HL-60 (cell line): ENCODE data around the gene HPSE.

Experiments
- GABPA ChIP-seq: IDR thresholded peaks from 2 replicates; pipeline ENCODE4 v1.6.1; 2012; ENCODE audit warnings: low read depth
- TF ChIP-seq, protein P1 (sequence below): IDR thresholded peaks from 2 replicates; pipeline ENCODE4 v1.6.1; 2012; ENCODE audit warnings: low read depth; ENCODE audit not compliant: insufficient replicate concordance
- TF ChIP-seq, protein P2 (sequence below): IDR thresholded peaks from one replicate; pipeline ENCODE4 v1.5.1; 2011; ENCODE audit warnings: low read length, control low read depth, inconsistent platforms; ENCODE audit not compliant: insufficient read depth

DNA sequence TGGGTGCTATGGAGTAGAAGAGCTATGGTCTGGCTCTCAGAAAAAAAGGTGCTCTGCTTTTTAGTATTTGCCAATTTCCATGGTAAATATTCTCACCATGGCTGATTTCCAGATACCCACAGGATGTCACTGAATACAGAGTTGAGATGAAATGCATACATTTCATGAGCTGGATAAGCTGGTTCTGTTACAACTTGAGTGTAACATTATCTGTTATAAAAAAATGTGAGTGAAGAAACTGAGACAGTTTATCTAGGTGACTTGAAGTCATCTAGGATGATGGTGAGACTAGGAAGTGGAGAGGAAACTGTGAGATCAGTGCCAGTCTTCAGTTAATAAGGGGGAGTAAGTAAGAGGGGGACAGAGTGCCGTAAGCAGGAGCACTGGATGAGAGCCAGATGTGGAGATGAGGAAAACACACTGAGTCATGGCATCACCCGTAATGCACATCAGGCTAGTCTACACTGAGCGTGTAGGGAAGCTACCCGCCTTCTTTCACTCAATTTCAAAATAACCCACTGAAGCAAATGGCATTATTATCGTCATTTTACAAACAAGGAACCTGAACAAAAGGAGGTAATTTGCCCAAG is 5.0 kb downstream of the HPSE start:
- TF ChIP-seq, protein P1, sequence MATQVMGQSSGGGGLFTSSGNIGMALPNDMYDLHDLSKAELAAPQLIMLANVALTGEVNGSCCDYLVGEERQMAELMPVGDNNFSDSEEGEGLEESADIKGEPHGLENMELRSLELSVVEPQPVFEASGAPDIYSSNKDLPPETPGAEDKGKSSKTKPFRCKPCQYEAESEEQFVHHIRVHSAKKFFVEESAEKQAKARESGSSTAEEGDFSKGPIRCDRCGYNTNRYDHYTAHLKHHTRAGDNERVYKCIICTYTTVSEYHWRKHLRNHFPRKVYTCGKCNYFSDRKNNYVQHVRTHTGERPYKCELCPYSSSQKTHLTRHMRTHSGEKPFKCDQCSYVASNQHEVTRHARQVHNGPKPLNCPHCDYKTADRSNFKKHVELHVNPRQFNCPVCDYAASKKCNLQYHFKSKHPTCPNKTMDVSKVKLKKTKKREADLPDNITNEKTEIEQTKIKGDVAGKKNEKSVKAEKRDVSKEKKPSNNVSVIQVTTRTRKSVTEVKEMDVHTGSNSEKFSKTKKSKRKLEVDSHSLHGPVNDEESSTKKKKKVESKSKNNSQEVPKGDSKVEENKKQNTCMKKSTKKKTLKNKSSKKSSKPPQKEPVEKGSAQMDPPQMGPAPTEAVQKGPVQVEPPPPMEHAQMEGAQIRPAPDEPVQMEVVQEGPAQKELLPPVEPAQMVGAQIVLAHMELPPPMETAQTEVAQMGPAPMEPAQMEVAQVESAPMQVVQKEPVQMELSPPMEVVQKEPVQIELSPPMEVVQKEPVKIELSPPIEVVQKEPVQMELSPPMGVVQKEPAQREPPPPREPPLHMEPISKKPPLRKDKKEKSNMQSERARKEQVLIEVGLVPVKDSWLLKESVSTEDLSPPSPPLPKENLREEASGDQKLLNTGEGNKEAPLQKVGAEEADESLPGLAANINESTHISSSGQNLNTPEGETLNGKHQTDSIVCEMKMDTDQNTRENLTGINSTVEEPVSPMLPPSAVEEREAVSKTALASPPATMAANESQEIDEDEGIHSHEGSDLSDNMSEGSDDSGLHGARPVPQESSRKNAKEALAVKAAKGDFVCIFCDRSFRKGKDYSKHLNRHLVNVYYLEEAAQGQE: no peak
- TF ChIP-seq, protein P2, sequence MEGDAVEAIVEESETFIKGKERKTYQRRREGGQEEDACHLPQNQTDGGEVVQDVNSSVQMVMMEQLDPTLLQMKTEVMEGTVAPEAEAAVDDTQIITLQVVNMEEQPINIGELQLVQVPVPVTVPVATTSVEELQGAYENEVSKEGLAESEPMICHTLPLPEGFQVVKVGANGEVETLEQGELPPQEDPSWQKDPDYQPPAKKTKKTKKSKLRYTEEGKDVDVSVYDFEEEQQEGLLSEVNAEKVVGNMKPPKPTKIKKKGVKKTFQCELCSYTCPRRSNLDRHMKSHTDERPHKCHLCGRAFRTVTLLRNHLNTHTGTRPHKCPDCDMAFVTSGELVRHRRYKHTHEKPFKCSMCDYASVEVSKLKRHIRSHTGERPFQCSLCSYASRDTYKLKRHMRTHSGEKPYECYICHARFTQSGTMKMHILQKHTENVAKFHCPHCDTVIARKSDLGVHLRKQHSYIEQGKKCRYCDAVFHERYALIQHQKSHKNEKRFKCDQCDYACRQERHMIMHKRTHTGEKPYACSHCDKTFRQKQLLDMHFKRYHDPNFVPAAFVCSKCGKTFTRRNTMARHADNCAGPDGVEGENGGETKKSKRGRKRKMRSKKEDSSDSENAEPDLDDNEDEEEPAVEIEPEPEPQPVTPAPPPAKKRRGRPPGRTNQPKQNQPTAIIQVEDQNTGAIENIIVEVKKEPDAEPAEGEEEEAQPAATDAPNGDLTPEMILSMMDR: no peak
- no peak for TF ChIP-seq GABPA
